Neural progenitor cell (in vitro differentiated cells): ENCODE data around the gene LRRIQ4.

ENCODE experiments used
- EZH2 ChIP-seq: fragments of 200-600 bp; sonication (generic); IDR thresholded peaks from 2 replicates; pipeline ENCODE4 v1.6.1; 2017; ENCODE audit warnings: antibody characterized with exemption, mild to moderate bottlenecking, moderate library complexity
- EZH2phosphoT487 ChIP-seq: fragments of 200-600 bp; sonication (generic); IDR thresholded peaks from 2 replicates; pipeline ENCODE4 v1.6.1; 2017; ENCODE audit warnings: antibody characterized with exemption
- TF ChIP-seq, protein P1 (sequence below): fragments of 200-600 bp; sonication (generic); IDR thresholded peaks from 2 replicates; pipeline ENCODE4 v1.5.1; 2017; ENCODE audit warnings: antibody characterized with exemption, mild to moderate bottlenecking

DNA sequence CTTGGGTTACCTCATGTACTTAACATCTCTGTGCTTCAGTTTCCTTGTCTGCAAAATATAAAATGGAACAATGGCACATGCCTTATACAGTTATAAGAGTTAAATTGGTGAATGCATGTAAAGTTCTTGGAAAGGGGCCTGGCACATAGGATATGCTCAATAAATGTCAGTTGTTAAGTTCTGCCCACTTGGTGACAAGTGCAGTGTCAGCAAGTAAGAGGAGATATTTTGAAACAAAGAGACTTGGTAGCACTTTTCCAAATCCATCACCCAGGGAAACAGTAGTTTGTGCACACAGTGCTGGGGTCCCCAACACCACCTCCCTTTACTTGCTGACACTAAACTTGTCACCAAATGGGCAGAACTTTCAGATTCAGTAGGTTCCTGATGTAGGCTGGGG, 37.9 kb downstream of the LRRIQ4 start:
- TF ChIP-seq, protein P1, sequence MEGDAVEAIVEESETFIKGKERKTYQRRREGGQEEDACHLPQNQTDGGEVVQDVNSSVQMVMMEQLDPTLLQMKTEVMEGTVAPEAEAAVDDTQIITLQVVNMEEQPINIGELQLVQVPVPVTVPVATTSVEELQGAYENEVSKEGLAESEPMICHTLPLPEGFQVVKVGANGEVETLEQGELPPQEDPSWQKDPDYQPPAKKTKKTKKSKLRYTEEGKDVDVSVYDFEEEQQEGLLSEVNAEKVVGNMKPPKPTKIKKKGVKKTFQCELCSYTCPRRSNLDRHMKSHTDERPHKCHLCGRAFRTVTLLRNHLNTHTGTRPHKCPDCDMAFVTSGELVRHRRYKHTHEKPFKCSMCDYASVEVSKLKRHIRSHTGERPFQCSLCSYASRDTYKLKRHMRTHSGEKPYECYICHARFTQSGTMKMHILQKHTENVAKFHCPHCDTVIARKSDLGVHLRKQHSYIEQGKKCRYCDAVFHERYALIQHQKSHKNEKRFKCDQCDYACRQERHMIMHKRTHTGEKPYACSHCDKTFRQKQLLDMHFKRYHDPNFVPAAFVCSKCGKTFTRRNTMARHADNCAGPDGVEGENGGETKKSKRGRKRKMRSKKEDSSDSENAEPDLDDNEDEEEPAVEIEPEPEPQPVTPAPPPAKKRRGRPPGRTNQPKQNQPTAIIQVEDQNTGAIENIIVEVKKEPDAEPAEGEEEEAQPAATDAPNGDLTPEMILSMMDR, result no peak
- TF ChIP-seq EZH2 (no peak), EZH2phosphoT487 (no peak)
